PC-9 (cell line): Measurements from ENCODE around the gene ST7.

Source experiments
- CTCF ChIP-seq: fragments of 200-600 bp; sonication (generic); conservative IDR thresholded peaks from 2 replicates; pipeline ENCODE4 v1.6.1; 2017; ENCODE audit warnings: mixed run types, antibody characterized with exemption, mild to moderate bottlenecking, moderate library complexity
- EZH2 ChIP-seq: fragments of 200-600 bp; sonication (generic); IDR thresholded peaks from 2 replicates; pipeline ENCODE4 v1.8.0; 2017; ENCODE audit warnings: antibody characterized with exemption, low read depth

GRCh38 chr7:116956477-116956804 lies 3.1 kb downstream of the ST7 start:
- TF ChIP-seq CTCF (no peak), EZH2 (no peak)
